HEK293 (cell line): Measurements from ENCODE around the gene SRCIN1.

Experiments used
- BCL6B ChIP-seq: fragments of 450-650 bp; formaldehyde crosslinking; IDR thresholded peaks from 2 replicates; pipeline ENCODE4 v1.5.1; 2017; ENCODE audit warnings: missing biosample characterization, missing genetic modification characterization
- GLIS1 ChIP-seq: fragments of 450-650 bp; formaldehyde crosslinking; IDR thresholded peaks from 2 replicates; pipeline ENCODE4 v1.5.1; 2016; ENCODE audit warnings: missing biosample characterization, missing genetic modification characterization
- IKZF3 ChIP-seq: fragments of 450-650 bp; IDR thresholded peaks from 2 replicates; pipeline ENCODE4 v1.5.0; 2018; ENCODE audit warnings: missing biosample characterization, mild to moderate bottlenecking, missing genetic modification characterization, moderate library complexity
- INSM2 ChIP-seq: fragments of 450-650 bp; formaldehyde crosslinking; IDR thresholded peaks from 2 replicates; pipeline ENCODE4 v1.5.1; 2016; ENCODE audit warnings: missing biosample characterization, missing genetic modification characterization
- KLF8 ChIP-seq: fragments of 450-650 bp; formaldehyde crosslinking; IDR thresholded peaks from 2 replicates; pipeline ENCODE4 v1.5.1; 2016; ENCODE audit warnings: missing biosample characterization, missing genetic modification characterization
- MEIS1 ChIP-seq: sonication (generic); formaldehyde crosslinking; IDR thresholded peaks from 2 replicates; pipeline ENCODE4 v1.8.1; 2022; ENCODE audit warnings: missing genetic modification reagents, mild to moderate bottlenecking, borderline replicate concordance
- PBX3 ChIP-seq: sonication (generic); formaldehyde crosslinking; IDR thresholded peaks from 2 replicates; pipeline ENCODE4 v1.8.1; 2022; ENCODE audit warnings: mild to moderate bottlenecking, moderate library complexity, missing genetic modification reagents
- RBAK ChIP-seq: fragments of 450-650 bp; formaldehyde crosslinking; IDR thresholded peaks from 2 replicates; pipeline ENCODE4 v1.5.1; 2016; ENCODE audit warnings: missing biosample characterization, missing genetic modification characterization
- SP3 ChIP-seq: fragments of 450-650 bp; formaldehyde crosslinking; IDR thresholded peaks from 2 replicates; pipeline ENCODE4 v1.5.1; 2016; ENCODE audit warnings: missing biosample characterization, missing genetic modification characterization
- WT1 ChIP-seq: fragments of 450-650 bp; formaldehyde crosslinking; IDR thresholded peaks from 2 replicates; pipeline ENCODE4 v1.5.1; 2016; ENCODE audit warnings: missing biosample characterization, missing genetic modification characterization
- ZBTB21 ChIP-seq: fragments of 450-650 bp; formaldehyde crosslinking; IDR thresholded peaks from 2 replicates; pipeline ENCODE4 v1.5.1; 2017; ENCODE audit warnings: missing biosample characterization, missing genetic modification characterization
- ZBTB48 ChIP-seq: fragments of 450-650 bp; formaldehyde crosslinking; IDR thresholded peaks from 2 replicates; pipeline ENCODE4 v1.5.1; 2016; ENCODE audit warnings: missing biosample characterization, missing genetic modification characterization
- ZBTB7A ChIP-seq: fragments of 450-650 bp; formaldehyde crosslinking; IDR thresholded peaks from 2 replicates; pipeline ENCODE4 v1.5.1; 2016; ENCODE audit warnings: low read depth, missing biosample characterization, missing genetic modification characterization
- ZFHX2 ChIP-seq: fragments of 450-650 bp; formaldehyde crosslinking; conservative IDR thresholded peaks from 2 replicates; pipeline ENCODE4 v1.5.1; 2016; ENCODE audit warnings: missing biosample characterization, missing genetic modification characterization
- ZFP41 ChIP-seq: fragments of 450-650 bp; formaldehyde crosslinking; IDR thresholded peaks from 2 replicates; pipeline ENCODE4 v1.5.1; 2016; ENCODE audit warnings: missing biosample characterization, missing genetic modification characterization, borderline replicate concordance
- ZNF155 ChIP-seq: fragments of 450-650 bp; formaldehyde crosslinking; IDR thresholded peaks from 2 replicates; pipeline ENCODE4 v1.5.1; 2016; ENCODE audit warnings: missing biosample characterization, missing genetic modification characterization
- ZNF2 ChIP-seq: fragments of 450-650 bp; formaldehyde crosslinking; IDR thresholded peaks from 2 replicates; pipeline ENCODE4 v1.5.1; 2016; ENCODE audit warnings: missing biosample characterization, missing genetic modification characterization
- ZNF239 ChIP-seq: fragments of 450-650 bp; formaldehyde crosslinking; IDR thresholded peaks from 2 replicates; pipeline ENCODE4 v1.5.1; 2016; ENCODE audit warnings: missing biosample characterization, missing genetic modification characterization
- ZNF24 ChIP-seq: fragments of 450-650 bp; formaldehyde crosslinking; IDR thresholded peaks from 2 replicates; pipeline ENCODE4 v1.5.1; 2016; ENCODE audit warnings: missing biosample characterization, missing genetic modification characterization
- ZNF280D ChIP-seq: fragments of 450-650 bp; formaldehyde crosslinking; IDR thresholded peaks from 2 replicates; pipeline ENCODE4 v1.5.1; 2016; ENCODE audit warnings: missing biosample characterization, missing genetic modification characterization
- ZNF292 ChIP-seq: fragments of 450-650 bp; formaldehyde crosslinking; IDR thresholded peaks from 2 replicates; pipeline ENCODE4 v1.5.1; 2016; ENCODE audit warnings: low read depth, missing biosample characterization, missing genetic modification characterization, borderline replicate concordance
- ZNF324 ChIP-seq: fragments of 450-650 bp; formaldehyde crosslinking; IDR thresholded peaks from 2 replicates; pipeline ENCODE4 v1.5.1; 2016; ENCODE audit warnings: missing biosample characterization, missing genetic modification characterization
- ZNF473 ChIP-seq: fragments of 450-650 bp; formaldehyde crosslinking; IDR thresholded peaks from 2 replicates; pipeline ENCODE4 v1.5.1; 2017; ENCODE audit warnings: missing biosample characterization, missing genetic modification characterization
- ZNF544 ChIP-seq: fragments of 450-650 bp; formaldehyde crosslinking; IDR thresholded peaks from 2 replicates; pipeline ENCODE4 v1.5.0; 2017; ENCODE audit warnings: missing biosample characterization, missing genetic modification characterization
- ZNF561 ChIP-seq: fragments of 450-650 bp; IDR thresholded peaks from 2 replicates; pipeline ENCODE4 v1.5.1; 2018; ENCODE audit warnings: missing biosample characterization, missing genetic modification characterization, borderline replicate concordance
- ZNF600 ChIP-seq: fragments of 450-650 bp; formaldehyde crosslinking; IDR thresholded peaks from 2 replicates; pipeline ENCODE4 v1.5.1; 2016; ENCODE audit warnings: missing biosample characterization, missing genetic modification characterization
- ZNF626 ChIP-seq: fragments of 450-650 bp; sonication (Bioruptor Pico); formaldehyde crosslinking; IDR thresholded peaks from 2 replicates; pipeline ENCODE4 v1.5.1; 2018; ENCODE audit warnings: missing biosample characterization, missing genetic modification characterization, inconsistent platforms
- ZNF704 ChIP-seq: fragments of 450-650 bp; formaldehyde crosslinking; IDR thresholded peaks from 2 replicates; pipeline ENCODE4 v1.5.1; 2016; ENCODE audit warnings: missing biosample characterization, missing genetic modification characterization
- ZNF76 ChIP-seq: fragments of 450-650 bp; formaldehyde crosslinking; IDR thresholded peaks from 2 replicates; pipeline ENCODE4; 2016; ENCODE audit warnings: low read depth, missing biosample characterization, missing genetic modification characterization, borderline replicate concordance
- ZSCAN16 ChIP-seq: fragments of 450-650 bp; formaldehyde crosslinking; IDR thresholded peaks from 2 replicates; pipeline ENCODE4 v1.5.1; 2016; ENCODE audit warnings: missing biosample characterization, missing genetic modification characterization
- ZSCAN18 ChIP-seq: fragments of 450-650 bp; formaldehyde crosslinking; IDR thresholded peaks from 2 replicates; pipeline ENCODE4 v1.5.1; 2016; ENCODE audit warnings: missing biosample characterization, missing genetic modification characterization

Gene SRCIN1

GRCh38 chr17:38584350-38584925 lies 21.3 kb downstream of the SRCIN1 start (continued):
- peak; percentile 36 for TF ChIP-seq GLIS1 (tag by site-specific recombination)
- TF ChIP-seq MEIS1 (CRISPR knock-in tag) = no peak
- no peak for TF ChIP-seq ZFHX2 (tag by site-specific recombination)
- TF ChIP-seq ZSCAN18 (tag by site-specific recombination) = 0 out of 2 replicates have a peak, but pooled peaks have one; percentile 47
- TF ChIP-seq ZNF561 (tag by site-specific recombination) = peak; percentile 53; the same call in 1 of the 2 replicates
- TF ChIP-seq SP3 (tag by site-specific recombination) = peak; percentile 53
- no peak for TF ChIP-seq RBAK (tag by site-specific recombination)
- no peak for TF ChIP-seq ZNF280D (tag by site-specific recombination)
- TF ChIP-seq ZNF76 (tag by site-specific recombination) = peak; percentile 62; the same call in 1 of the 2 replicates
- TF ChIP-seq ZNF600 (tag by site-specific recombination) = peak; percentile 57
- TF ChIP-seq ZNF2 = peak; percentile 80; the same call in 1 of the 2 replicates
- peak; percentile 69 for TF ChIP-seq KLF8 (tag by site-specific recombination)
- no peak for TF ChIP-seq ZNF704 (tag by site-specific recombination)
- no peak for TF ChIP-seq ZNF626 (tag by site-specific recombination)
- TF ChIP-seq IKZF3 (tag by site-specific recombination) = 0 out of 2 replicates have a peak, but pooled peaks have one; percentile 3
- no peak for TF ChIP-seq ZNF239 (tag by site-specific recombination)
- TF ChIP-seq ZSCAN16 (tag by site-specific recombination) = no peak
- no peak for TF ChIP-seq INSM2 (tag by site-specific recombination)
- no peak for TF ChIP-seq ZNF292
- TF ChIP-seq WT1 (tag by site-specific recombination) = 0 out of 2 replicates have a peak, but pooled peaks have one; percentile 42
- no peak for TF ChIP-seq ZNF155
- TF ChIP-seq PBX3 = no peak
- TF ChIP-seq BCL6B (tag by site-specific recombination) = no peak
- no peak for TF ChIP-seq ZNF473 (tag by site-specific recombination)
- peak; percentile 43; the same call in 1 of the 2 replicates for TF ChIP-seq ZNF324 (tag by site-specific recombination)
- peak; percentile 67; the same call in 1 of the 2 replicates for TF ChIP-seq ZNF24 (tag by site-specific recombination)
- no peak for TF ChIP-seq ZBTB7A (tag by site-specific recombination)
- peak; percentile 61 for TF ChIP-seq ZBTB48 (tag by site-specific recombination)
- TF ChIP-seq ZNF544 (tag by site-specific recombination) = no peak
- peak; percentile 83 for TF ChIP-seq ZBTB21 (tag by site-specific recombination)
- TF ChIP-seq ZFP41 (tag by site-specific recombination) = no peak
